Measurements from ENCODE around the gene CABLES1.

DNA sequence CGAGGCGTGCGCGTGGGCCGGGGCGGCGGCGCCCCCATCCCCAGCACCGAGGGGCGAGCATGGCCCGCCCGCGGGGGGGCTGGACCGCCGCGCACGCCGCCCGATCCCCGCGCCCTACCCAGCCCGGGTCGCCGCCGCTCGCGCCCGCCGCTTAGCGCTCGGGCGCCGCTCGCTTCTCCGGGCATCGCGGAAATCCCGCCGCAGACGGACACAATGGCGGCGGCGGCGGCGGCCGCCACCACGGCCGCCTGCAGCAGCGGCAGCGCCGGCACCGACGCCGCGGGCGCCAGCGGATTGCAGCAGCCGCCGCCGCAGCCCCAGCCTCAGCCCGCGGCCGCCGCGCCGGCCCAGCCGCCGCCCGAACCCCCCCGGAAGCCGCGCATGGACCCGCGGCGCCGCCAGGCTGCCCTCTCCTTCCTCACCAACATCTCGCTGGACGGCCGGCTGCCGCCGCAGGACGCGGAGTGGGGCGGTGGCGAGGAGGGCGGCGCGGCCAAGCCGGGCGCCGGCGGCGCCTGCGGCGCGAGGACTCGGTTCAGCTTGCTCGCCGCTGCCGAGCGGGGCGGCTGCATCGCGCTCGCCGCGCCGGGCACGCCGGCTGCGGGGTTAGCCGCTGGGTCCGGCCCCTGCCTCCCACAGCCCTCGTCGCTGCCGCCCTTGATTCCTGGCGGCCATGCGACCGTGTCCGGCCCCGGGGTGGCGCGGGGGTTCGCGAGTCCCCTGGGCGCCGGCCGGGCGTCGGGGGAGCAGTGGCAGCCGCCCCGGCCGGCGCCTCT lies 453 bp downstream of the CABLES1 start:
- TF ChIP-seq, protein P1, sequence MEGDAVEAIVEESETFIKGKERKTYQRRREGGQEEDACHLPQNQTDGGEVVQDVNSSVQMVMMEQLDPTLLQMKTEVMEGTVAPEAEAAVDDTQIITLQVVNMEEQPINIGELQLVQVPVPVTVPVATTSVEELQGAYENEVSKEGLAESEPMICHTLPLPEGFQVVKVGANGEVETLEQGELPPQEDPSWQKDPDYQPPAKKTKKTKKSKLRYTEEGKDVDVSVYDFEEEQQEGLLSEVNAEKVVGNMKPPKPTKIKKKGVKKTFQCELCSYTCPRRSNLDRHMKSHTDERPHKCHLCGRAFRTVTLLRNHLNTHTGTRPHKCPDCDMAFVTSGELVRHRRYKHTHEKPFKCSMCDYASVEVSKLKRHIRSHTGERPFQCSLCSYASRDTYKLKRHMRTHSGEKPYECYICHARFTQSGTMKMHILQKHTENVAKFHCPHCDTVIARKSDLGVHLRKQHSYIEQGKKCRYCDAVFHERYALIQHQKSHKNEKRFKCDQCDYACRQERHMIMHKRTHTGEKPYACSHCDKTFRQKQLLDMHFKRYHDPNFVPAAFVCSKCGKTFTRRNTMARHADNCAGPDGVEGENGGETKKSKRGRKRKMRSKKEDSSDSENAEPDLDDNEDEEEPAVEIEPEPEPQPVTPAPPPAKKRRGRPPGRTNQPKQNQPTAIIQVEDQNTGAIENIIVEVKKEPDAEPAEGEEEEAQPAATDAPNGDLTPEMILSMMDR (optimal IDR thresholded peaks at IDR 0.05 in 1 of 3, IDR thresholded peaks at IDR 0.05 in 1 of 3, conservative IDR thresholded peaks at IDR 0.05 in 1 of 3; ENCODE audit: extremely low read depth in 1 of 3, insufficient read depth in 2 of 3, low read length in 3 of 3) = no peak
- no peak for TF ChIP-seq EZH2 (IDR thresholded peaks at IDR 0.05; ENCODE audit: low read length)

Measured in keratinocyte (primary cell).